GM11168 (cell line): ENCODE measurements around the gene CTNNA1.
"Not testable (repeated sequence)": the region's sequence is repeated elsewhere in the genome, so short reads cannot be mapped to it uniquely, and the experiment has no call there.

ENCODE experiments used
- in situ Hi-C: fragments of 300-500 bp; cut with MboI; formaldehyde crosslinking; loops from one replicate; pipeline ENCODE4 v1.12.0; 2022; ENCODE audit warnings: low sequenced_read_pairs; ENCODE audit not compliant: unreplicated experiment

CTNNA1 gene

GRCh38 chr5:138755084-138755748, 2.0 kb downstream of the CTNNA1 start:
- in situ Hi-C loops = no loop called here

- in situ Hi-C loops = no loop called here
These were observed 4.0 kb downstream of the CTNNA1 start for GRCh38 chr5:138757061-138757776.

GRCh38 chr5:138760448-138761110, 7.4 kb downstream of the CTNNA1 start:
- in situ Hi-C loops = no loop called here

- in situ Hi-C loops = not testable (repeated sequence)
These were observed 7.9 kb downstream of the CTNNA1 start for GRCh38 chr5:138761115-138761514.

GRCh38 chr5:138761670-138762069, 8.4 kb downstream of the CTNNA1 start:
- in situ Hi-C loops = not testable (repeated sequence)

- in situ Hi-C loops = no loop called here
These were observed 8.9 kb downstream of the CTNNA1 start for GRCh38 chr5:138762110-138762509.

GRCh38 chr5:138763037-138763778, 10.0 kb downstream of the CTNNA1 start:
- in situ Hi-C loops = no loop called here

- in situ Hi-C loops = no loop called here
These were observed 17.1 kb downstream of the CTNNA1 start for GRCh38 chr5:138770291-138770690.

GRCh38 chr5:138770977-138771376, 17.8 kb downstream of the CTNNA1 start:
- in situ Hi-C loops = no loop called here

- in situ Hi-C loops = no loop called here
These were observed 19.9 kb downstream of the CTNNA1 start for GRCh38 chr5:138772986-138773594.

- in situ Hi-C loops = not testable (repeated sequence)
These were observed 20.4 kb downstream of the CTNNA1 start for GRCh38 chr5:138773624-138774023.

- in situ Hi-C loops = no loop called here
These were observed 21.8 kb downstream of the CTNNA1 start for GRCh38 chr5:138775034-138775433.

GRCh38 chr5:138778234-138778633, 25.0 kb downstream of the CTNNA1 start:
- in situ Hi-C loops = no loop called here

- in situ Hi-C loops = no loop called here
These were observed 30.8 kb downstream of the CTNNA1 start for GRCh38 chr5:138783976-138784375.

GRCh38 chr5:138784590-138784989, 31.4 kb downstream of the CTNNA1 start:
- in situ Hi-C loops = no loop called here

GRCh38 chr5:138789771-138790242, 36.6 kb downstream of the CTNNA1 start:
- in situ Hi-C loops = no loop called here

GRCh38 chr5:138790684-138791083, 37.5 kb downstream of the CTNNA1 start:
- in situ Hi-C loops = no loop called here

- in situ Hi-C loops = no loop called here
These were observed 39.1 kb downstream of the CTNNA1 start for GRCh38 chr5:138792195-138792790.

- in situ Hi-C loops = no loop called here
These were observed 40.4 kb downstream of the CTNNA1 start for GRCh38 chr5:138793575-138793974.

GRCh38 chr5:138803285-138803684, 50.1 kb downstream of the CTNNA1 start:
- in situ Hi-C loops = no loop called here
